K562 (cell line): ENCODE results near the gene PRKACB. TPM values are rescaled to one million over a fixed set of nuclear protein-coding genes. Genes with fewer than 3 reads are reported as not detected.

Source experiments
- CBX3 ChIP-seq, 2 experiments: IDR thresholded peaks; 1 replicate in 1 of 2; 2 replicates in 1 of 2; pipeline ENCODE4 v1.6.1; 2012; ENCODE audit warnings: inconsistent platforms in 2 of 2, low read length in 2 of 2, borderline replicate concordance in 1 of 2, control low read depth in 1 of 2
- EGR1 ChIP-seq: fragments of 450-650 bp; conservative IDR thresholded peaks from 2 replicates; pipeline ENCODE4 v1.6.1; 2017; ENCODE audit warnings: mild to moderate bottlenecking
- FUS ChIP-seq: fragments of 200-400 bp; formaldehyde crosslinking; optimal IDR thresholded peaks from 2 replicates; pipeline ENCODE3; 2017; ENCODE audit warnings: low read depth, low read length
- NFYB ChIP-seq: IDR thresholded peaks from 2 replicates; pipeline ENCODE4 v1.6.1; 2011; ENCODE audit warnings: mild to moderate bottlenecking, moderate library complexity; ENCODE audit not compliant: insufficient read length; ENCODE audit errors: extremely low read depth
- SAFB2 ChIP-seq: fragments of 200-400 bp; formaldehyde crosslinking; IDR thresholded peaks from 2 replicates; pipeline ENCODE4 v1.6.1; 2018; ENCODE audit warnings: borderline replicate concordance, low read length, low read depth, moderate library complexity; ENCODE audit not compliant: severe bottlenecking
- SAP30 ChIP-seq: fragments of 200-600 bp; sonication (generic); IDR thresholded peaks from 2 replicates; pipeline ENCODE4 v1.6.1; 2012; ENCODE audit warnings: borderline replicate concordance, low read depth, mild to moderate bottlenecking, moderate library complexity, low read length, control low read depth, inconsistent platforms; ENCODE audit not compliant: insufficient read depth, poor library complexity, severe bottlenecking
- SMARCA5 ChIP-seq: fragments of 450-650 bp; IDR thresholded peaks from 2 replicates; pipeline ENCODE4 v1.6.1; 2016
- TARDBP ChIP-seq: fragments of 450-650 bp; IDR thresholded peaks from 2 replicates; pipeline ENCODE4 v1.6.1; 2016
- ZNF232 ChIP-seq: sonication (generic); formaldehyde crosslinking; IDR thresholded peaks from 2 replicates; pipeline ENCODE4 v1.8.0; 2022; ENCODE audit warnings: mild to moderate bottlenecking, missing genetic modification reagents
- ZNF316 ChIP-seq: fragments of 450-650 bp; IDR thresholded peaks from 2 replicates; pipeline ENCODE4 v1.6.1; 2016
- ZNF408 ChIP-seq: fragments of 250-450 bp; sonication (Bioruptor Pico); IDR thresholded peaks from 2 replicates; pipeline ENCODE4 v1.4.0; 2020; ENCODE audit warnings: low read depth, mild to moderate bottlenecking, moderate library complexity
- polyA plus RNA-seq, 8 experiments: library from polyadenylated mRNA; depleted of rRNA in 4 of 8; stranded (reverse) in 5 of 8; unstranded in 3 of 8; fragments of >200 nt; fragmentation: Nextera tagmentation in 2 of 8; fragmentation: Illumina TruSeq in 1 of 8; extraction: Ambion mirVana in 2 of 8; extraction: Trizol in 1 of 8; gene quantifications; 2 replicates each; pipeline versions ENCODE4 v1.2.1 to v1.2.3, GENCODE V29; 2011 to 2014; ENCODE audit warnings: inconsistent platforms in 1 of 8, missing spikeins in 1 of 8
- total RNA-seq, 7 experiments: library from RNA; depleted of rRNA in 6 of 7; stranded (reverse); fragments of >200 nt in 6 of 7; fragmentation: Illumina TruSeq in 2 of 7; extraction: Trizol in 2 of 7; gene quantifications; 2 replicates each; pipeline versions ENCODE4 v1.2.1 to v1.2.3, GENCODE V29; 2011 to 2021; ENCODE audit warnings: low replicate concordance in 1 of 7
- TF ChIP-seq, protein P1 (sequence below): fragments of 450-650 bp; IDR thresholded peaks from 2 replicates; pipeline ENCODE4 v1.6.1; 2016; ENCODE audit warnings: mild to moderate bottlenecking
- TF ChIP-seq, protein P2 (sequence below), 2 experiments: fragments of 450-650 bp; formaldehyde crosslinking in 1 of 2; IDR thresholded peaks; 2 replicates each; pipeline versions ENCODE4 v1.4.0 to v1.6.1; 2014 to 2020; ENCODE audit warnings: mild to moderate bottlenecking in 2 of 2, borderline replicate concordance in 1 of 2, low read depth in 1 of 2
- TF ChIP-seq, protein P3 (sequence below): fragments of 250-450 bp; sonication (Bioruptor Pico); IDR thresholded peaks from 2 replicates; pipeline ENCODE4 v1.5.0; 2020; ENCODE audit warnings: mild to moderate bottlenecking
- TF ChIP-seq, protein P4 (sequence below): fragments of 250-450 bp; sonication (Bioruptor Pico); IDR thresholded peaks from 2 replicates; pipeline ENCODE4 v1.5.0; 2020; ENCODE audit warnings: mild to moderate bottlenecking, borderline replicate concordance

The PRKACB gene
- total and polyA plus RNA-seq, 9 of the 15 experiments (the other 6 are each of a cell fraction or from before 2014, with no cell fraction given), result 1.1 to 5.2 (median 2.8) TPM

DNA sequence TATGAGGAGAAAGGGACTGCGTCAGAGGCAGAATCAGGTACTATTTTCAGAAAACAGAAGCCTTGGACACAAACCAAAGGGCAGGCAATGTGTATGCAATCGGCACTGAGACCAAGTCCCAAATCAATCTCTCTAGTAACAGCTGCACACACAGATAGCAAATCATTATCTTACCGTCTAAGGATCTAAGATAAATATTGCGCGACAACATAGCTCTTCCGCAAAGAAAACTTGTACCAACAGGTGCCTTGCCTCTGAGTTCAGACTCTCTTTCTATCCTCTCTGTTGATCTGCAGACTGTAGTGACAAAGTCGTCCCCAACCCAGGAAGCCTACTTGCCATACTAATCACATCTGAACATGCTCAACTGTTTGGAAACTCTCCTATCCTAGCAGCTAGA lies 134.8 kb downstream of the PRKACB start (continued):
- TF ChIP-seq, protein P1, sequence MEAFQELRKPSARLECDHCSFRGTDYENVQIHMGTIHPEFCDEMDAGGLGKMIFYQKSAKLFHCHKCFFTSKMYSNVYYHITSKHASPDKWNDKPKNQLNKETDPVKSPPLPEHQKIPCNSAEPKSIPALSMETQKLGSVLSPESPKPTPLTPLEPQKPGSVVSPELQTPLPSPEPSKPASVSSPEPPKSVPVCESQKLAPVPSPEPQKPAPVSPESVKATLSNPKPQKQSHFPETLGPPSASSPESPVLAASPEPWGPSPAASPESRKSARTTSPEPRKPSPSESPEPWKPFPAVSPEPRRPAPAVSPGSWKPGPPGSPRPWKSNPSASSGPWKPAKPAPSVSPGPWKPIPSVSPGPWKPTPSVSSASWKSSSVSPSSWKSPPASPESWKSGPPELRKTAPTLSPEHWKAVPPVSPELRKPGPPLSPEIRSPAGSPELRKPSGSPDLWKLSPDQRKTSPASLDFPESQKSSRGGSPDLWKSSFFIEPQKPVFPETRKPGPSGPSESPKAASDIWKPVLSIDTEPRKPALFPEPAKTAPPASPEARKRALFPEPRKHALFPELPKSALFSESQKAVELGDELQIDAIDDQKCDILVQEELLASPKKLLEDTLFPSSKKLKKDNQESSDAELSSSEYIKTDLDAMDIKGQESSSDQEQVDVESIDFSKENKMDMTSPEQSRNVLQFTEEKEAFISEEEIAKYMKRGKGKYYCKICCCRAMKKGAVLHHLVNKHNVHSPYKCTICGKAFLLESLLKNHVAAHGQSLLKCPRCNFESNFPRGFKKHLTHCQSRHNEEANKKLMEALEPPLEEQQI, result no peak
- TF ChIP-seq ZNF408 (CRISPR knock-in tag) (no peak), SAP30 (no peak), TARDBP (no peak), CBX3 (IDR thresholded peaks at IDR 0.05; ENCODE audit: borderline replicate concordance in 1 of 2, low read length in 2 of 2) (no peak), FUS (no peak), NFYB (no peak), ZNF316 (no peak), SMARCA5 (no peak), ZNF232 (CRISPR knock-in tag) (no peak), EGR1 (no peak), SAFB2 (no peak)
- TF ChIP-seq, protein P2, sequence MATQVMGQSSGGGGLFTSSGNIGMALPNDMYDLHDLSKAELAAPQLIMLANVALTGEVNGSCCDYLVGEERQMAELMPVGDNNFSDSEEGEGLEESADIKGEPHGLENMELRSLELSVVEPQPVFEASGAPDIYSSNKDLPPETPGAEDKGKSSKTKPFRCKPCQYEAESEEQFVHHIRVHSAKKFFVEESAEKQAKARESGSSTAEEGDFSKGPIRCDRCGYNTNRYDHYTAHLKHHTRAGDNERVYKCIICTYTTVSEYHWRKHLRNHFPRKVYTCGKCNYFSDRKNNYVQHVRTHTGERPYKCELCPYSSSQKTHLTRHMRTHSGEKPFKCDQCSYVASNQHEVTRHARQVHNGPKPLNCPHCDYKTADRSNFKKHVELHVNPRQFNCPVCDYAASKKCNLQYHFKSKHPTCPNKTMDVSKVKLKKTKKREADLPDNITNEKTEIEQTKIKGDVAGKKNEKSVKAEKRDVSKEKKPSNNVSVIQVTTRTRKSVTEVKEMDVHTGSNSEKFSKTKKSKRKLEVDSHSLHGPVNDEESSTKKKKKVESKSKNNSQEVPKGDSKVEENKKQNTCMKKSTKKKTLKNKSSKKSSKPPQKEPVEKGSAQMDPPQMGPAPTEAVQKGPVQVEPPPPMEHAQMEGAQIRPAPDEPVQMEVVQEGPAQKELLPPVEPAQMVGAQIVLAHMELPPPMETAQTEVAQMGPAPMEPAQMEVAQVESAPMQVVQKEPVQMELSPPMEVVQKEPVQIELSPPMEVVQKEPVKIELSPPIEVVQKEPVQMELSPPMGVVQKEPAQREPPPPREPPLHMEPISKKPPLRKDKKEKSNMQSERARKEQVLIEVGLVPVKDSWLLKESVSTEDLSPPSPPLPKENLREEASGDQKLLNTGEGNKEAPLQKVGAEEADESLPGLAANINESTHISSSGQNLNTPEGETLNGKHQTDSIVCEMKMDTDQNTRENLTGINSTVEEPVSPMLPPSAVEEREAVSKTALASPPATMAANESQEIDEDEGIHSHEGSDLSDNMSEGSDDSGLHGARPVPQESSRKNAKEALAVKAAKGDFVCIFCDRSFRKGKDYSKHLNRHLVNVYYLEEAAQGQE (IDR thresholded peaks at IDR 0.05; ENCODE audit: borderline replicate concordance), result no peak
- TF ChIP-seq, protein P2 (CRISPR knock-in tag; IDR thresholded peaks at IDR 0.05; ENCODE audit: low read depth), result no peak
- TF ChIP-seq, protein P3, sequence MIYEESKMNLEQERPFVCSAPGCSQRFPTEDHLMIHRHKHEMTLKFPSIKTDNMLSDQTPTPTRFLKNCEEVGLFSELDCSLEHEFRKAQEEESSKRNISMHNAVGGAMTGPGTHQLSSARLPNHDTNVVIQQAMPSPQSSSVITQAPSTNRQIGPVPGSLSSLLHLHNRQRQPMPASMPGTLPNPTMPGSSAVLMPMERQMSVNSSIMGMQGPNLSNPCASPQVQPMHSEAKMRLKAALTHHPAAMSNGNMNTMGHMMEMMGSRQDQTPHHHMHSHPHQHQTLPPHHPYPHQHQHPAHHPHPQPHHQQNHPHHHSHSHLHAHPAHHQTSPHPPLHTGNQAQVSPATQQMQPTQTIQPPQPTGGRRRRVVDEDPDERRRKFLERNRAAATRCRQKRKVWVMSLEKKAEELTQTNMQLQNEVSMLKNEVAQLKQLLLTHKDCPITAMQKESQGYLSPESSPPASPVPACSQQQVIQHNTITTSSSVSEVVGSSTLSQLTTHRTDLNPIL (CRISPR knock-in tag), result no peak
- TF ChIP-seq, protein P4, sequence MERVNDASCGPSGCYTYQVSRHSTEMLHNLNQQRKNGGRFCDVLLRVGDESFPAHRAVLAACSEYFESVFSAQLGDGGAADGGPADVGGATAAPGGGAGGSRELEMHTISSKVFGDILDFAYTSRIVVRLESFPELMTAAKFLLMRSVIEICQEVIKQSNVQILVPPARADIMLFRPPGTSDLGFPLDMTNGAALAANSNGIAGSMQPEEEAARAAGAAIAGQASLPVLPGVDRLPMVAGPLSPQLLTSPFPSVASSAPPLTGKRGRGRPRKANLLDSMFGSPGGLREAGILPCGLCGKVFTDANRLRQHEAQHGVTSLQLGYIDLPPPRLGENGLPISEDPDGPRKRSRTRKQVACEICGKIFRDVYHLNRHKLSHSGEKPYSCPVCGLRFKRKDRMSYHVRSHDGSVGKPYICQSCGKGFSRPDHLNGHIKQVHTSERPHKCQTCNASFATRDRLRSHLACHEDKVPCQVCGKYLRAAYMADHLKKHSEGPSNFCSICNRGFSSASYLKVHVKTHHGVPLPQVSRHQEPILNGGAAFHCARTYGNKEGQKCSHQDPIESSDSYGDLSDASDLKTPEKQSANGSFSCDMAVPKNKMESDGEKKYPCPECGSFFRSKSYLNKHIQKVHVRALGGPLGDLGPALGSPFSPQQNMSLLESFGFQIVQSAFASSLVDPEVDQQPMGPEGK (CRISPR knock-in tag), result no peak
